HL-60/S4 treated with phorbol 12-myristate 13-acetate at 8.2 ng/mL for 4 days and 3 days (cell line): Measurements from ENCODE around the gene LARGE1.

Experiments used
- in situ Hi-C: fragments of 300-500 bp; cut with MboI; formaldehyde crosslinking; loops from 2 replicates; pipeline ENCODE4 v1.15.0; 2022; ENCODE audit warnings: low sequenced_read_pairs

The LARGE1 gene

DNA sequence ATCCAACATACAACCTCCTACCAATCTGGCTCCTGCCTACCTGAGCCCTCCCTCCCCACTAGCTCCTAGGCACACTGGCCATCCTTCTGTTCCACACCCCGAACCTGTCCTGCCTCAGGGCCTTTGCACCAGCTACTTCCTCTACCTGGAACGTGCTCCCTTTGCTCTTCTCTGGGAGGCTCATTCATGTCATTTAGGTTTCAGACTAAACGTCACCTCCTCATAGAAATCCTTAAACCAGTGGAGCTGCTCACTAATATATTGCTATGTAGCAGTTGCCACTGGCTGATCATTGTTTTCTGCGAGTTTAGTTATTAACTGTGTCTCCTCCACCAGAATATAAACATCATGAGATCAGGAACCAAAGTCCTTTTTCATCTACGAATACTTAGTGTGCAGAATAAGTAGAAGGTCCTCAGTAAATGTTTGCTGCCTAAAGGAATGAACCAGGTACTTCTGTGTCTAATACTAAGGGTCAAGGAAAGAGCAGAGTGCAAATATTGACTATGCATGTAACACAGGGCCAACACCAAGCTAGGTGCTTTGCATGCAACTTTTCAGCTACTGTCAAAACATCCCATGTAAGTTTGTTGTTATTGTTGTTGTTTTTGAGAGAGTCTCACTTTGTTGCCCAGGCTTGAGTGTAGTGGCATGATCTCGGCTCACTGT, 584.5 kb downstream of the LARGE1 start:
- in situ Hi-C loops, result no loop called here

DNA sequence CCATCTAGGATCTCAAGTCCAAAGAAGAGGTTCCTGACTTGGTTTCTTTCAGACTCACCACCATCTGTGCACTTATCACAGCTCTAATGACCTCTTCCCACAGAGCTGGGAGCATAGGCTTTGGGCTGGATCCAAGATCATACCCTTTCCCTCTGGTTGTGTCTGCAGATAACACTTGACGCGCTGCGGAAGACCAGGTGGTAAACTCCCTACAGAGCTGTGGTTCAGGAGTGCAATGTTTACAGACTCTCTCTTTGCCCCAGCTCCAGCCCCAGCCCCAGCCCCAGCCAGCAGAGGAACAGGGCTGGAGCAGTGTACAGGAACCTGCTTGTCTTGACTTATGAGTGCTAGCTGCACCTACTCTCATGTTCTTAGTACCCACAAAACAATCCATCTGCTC, 587.7 kb downstream of the LARGE1 start:
- in situ Hi-C loops, result no loop called here

DNA sequence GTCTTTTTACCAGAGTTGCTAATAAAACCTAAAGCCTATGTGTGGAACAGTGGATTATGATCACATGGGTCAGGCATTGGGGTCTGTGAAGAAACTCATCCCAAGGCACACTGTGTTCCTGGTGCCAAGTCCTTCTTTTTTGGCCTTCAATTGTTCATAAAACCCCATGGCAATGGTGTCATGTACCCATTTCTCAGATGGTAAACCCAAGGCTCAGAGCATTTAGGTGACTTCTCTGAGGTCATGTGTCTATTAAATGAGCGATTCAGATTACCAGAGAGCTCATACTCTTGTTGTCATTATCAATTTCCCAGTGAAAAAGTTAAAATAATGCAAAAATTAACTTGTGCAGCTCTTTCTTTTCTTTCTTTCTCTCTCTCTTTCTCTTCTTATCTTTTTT, 589.3 kb downstream of the LARGE1 start:
- in situ Hi-C loops, result no loop called here

DNA sequence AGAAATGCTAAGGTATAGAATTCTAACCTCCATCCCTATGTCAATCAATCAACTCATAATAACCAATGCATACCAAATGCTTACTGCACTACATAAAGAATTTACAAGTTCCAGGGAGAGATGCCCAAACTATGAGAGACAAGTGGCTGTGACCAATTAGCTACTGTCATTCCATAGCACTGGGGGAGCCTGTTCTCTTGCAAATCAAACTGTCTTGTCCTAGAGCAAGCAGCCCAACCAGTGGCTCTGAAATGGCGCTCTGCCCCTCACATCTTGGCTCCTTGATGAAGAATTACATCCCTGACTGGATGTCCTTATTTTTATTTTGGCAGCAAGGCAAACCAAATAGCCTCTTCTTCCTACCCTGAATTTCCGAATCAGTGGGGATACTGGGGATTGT, 589.7 kb downstream of the LARGE1 start:
- in situ Hi-C loops, result no loop called here

DNA sequence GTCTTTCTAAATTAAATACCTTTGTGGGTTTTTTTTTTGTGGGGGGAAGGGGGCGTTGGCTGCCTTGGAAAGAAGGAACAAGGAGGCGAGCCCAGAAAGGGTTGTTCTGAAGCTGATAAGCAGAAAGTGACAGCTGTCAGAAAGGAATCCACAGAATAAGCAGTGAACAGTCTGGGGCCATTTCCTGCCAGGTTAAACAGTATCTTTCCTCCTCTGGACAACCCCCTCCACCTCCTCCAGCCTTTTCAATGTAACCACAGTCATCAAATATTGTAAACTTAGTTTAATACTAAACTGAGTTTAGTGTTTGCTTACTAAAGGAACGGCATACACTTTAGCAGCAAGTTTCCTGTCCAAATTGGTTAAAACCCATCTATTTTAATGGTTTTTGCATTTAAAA, 590.9 kb downstream of the LARGE1 start:
- in situ Hi-C loops, result no loop called here

DNA sequence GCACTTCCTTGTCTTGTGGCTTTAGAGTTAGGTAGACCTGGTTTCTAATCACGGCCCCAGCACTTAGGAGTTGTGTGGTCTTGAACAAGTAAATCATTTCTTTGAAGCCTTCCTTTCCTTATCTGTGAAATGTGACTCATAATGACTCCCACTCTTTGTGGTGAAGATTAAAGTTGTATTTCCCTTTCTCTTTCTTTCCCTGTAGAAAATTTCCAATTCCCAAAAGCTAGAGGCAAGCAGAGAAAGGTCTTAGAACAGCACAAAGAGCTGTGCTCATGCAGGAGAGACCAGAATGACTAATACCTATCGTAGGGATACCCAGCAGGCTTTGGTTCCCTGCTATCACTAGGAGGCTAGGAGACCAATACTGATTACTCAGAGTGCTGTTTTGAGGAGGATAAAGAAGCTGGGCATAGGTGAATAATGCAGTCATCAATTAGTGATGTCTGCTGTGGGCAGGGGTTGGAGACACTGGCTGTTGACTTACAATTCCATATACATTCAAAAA, 591.4 kb downstream of the LARGE1 start:
- in situ Hi-C loops, result no loop called here

DNA sequence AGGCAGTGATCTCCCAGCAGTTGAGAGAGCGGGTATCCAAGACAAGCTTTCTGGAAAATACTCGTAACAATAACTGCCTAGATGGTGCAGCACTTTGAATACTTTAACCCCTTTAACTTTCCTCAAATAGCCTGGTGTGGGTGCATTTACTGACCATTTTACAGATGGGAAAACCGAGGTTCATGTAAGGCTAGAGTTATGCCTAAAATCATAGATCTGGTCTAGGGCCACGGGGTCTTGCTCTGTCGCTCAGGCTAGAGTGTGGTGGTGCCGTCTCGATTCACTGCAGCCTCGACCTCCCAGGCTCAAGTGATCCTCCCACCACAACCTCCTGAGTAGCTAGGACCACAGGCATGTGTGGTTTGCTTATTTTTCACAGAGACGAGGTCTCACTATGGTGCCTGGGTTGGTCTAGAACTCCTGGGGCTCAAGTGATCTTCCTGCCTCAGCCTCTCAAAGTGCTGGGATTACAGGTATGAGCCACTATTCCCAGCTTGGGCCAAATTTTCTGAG, 592.9 kb downstream of the LARGE1 start:
- in situ Hi-C loops, result no loop called here

DNA sequence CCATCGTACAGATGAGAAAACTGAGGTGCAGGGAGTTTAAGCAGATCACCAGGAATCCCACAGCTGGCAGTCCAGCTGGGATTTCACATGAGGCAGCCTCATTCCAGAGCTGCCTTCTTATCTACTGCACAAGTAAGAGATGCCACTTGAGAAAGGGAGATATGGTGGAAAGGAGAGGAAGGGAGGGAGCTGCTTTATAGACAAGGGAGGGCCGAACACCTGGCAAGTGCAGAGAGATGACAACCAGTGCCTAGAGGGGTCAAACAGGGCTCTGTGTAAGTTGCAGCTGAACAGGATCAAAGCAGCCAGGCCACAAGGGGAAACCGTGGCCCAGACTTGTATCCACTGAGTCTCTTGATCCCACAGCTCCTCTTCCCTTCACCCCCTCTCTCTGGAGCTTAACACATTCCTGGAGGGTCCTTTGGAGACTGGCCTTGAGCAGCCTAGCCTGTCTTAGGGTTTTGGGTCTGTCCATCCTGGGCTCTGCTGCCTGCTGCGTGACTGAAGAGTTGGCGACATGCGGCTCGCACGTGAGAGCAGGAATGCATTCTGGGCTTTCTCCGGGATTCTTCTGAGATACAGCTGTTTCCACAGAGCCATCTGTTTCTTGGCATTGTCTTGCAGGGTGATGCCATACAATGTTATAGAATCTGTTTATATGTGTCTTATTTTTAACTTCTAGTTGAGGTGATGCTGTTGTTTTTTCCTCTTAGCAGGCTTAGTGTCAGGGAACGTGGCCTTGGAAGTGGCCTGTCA, 593.6 kb downstream of the LARGE1 start:
- in situ Hi-C loops, result no loop called here

DNA sequence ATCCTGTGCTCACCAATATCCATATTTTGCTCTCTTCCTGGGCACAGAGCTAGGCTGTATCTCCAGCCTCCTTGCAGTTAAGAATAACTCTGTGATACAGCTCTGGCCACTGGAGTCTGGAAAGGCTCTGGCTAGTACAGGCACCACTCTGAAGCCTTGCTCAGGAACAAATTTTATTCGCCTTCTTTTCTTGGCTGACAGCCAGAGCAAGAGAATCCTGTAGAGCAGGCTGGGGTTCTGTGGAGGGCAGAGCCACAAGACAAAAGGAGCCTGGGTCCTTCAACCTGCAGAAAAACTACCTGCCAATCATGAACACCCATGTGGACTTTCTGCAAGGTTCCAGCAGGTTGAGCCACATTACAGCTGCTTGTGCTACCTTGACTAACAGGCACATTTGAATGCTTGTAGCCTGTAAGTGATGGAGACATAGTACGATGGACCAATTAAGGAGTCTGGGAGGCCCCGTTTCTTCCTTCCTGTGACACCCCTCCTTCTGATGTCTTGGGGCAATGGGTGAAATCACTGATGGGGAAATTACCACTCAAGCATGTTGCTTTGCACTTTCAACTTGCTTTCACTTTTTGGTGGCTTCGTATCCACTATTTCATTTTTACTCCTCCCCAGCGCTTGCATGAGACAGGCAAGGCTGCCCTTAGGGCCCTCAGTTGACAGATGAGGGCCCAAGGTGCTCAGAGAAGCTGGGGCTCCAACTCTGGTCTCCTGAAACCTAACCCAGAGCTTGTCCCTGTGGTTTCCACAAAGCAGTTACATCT, 594.9 kb downstream of the LARGE1 start:
- in situ Hi-C loops, result no loop called here

DNA sequence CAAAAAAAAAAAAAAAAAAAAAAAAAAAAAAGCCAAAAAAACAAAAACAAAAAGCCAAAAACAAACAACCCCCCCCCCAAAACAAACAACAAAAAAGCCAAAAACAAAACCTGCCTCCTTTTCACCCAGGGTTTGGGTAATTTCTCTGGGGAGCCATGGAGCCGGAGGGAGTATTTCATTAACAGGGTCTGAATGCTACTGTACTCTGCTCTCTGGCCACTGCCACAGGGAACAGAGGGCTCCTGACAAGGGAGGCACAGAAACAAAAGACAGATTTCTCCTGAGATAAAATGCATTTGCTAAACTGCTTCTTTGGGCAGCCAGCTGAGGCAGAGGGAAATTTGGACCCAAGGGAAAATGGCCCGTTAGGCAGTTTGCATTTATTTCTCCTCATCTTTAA, 596.0 kb downstream of the LARGE1 start:
- in situ Hi-C loops, result no loop called here

DNA sequence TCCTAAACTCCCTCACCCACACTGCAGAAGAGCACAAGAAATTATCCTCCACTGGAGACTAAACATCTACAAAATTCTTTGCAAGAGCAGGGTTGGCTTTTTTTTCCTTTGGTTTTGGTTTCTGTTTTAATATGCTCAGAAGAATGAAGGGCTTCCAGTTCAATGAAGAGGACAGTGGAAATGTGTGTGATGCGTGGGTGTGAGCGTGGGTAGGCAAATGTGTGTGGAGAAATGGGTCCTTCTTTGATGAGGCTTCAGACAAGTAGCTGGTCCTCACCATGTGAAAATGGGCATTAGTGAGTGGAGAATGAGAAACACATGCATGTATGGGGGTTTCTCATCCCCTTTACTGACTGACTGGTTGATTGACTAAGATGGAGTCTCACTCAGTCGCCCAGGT, 598.8 kb downstream of the LARGE1 start:
- in situ Hi-C loops, result no loop called here

DNA sequence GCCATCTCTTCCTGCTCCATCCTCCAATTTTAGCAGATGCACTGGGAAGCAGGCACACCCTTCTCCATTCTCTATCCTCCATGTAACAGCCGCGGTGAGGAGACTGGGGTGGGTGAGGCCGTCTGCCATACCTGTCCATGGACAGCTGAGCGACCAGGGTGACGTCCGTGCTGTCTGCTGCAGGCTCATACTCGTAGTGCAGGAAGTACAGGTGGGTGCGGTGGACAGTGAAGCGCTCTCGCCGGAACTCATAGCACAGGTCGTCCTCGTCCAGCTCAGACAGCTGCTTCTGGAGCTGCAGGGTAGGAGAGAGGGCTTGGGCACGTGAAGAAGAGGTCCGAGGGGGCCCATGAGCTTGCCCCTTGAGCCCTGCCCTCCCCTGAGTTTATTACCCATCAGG, 604.3 kb downstream of the LARGE1 start:
- in situ Hi-C loops, result no loop called here

DNA sequence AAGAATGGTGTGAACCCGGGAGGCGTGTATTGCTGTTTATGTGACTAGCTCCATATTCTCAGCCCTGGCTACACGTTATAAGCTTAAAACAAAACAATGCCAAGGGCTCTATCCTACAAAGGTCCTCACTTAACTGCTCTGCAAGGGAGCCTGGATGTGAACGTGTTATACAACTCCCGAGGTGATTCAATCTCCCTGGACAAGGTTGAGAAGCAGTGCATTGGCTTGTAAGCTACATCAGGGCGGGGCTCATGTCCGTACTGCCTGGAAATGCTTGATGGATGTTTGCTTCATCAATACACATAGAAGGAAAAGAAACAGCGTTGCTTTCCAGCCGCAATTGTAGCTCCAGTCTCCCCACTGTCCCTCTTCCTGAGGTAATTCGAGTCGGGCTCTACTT, 605.2 kb downstream of the LARGE1 start:
- in situ Hi-C loops, result no loop called here

DNA sequence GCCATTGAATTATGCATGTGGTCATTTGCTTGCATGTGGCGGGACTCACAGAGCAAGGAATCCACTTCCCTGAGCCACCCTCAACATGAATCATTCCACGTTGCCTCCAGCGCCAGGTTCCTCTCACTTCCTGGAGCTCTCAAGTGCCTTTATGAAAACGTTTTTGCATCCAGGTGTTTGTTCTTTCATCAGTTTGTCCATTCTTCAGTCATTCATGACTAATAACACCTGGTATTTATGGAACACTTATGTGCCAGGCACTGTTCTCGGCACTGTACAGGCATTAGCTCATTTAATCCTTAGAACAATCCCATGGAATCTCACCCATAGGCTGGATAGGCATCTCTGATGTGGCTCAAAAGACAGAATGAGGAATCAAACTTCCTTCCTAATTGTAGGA, 606.0 kb downstream of the LARGE1 start:
- in situ Hi-C loops, result no loop called here

DNA sequence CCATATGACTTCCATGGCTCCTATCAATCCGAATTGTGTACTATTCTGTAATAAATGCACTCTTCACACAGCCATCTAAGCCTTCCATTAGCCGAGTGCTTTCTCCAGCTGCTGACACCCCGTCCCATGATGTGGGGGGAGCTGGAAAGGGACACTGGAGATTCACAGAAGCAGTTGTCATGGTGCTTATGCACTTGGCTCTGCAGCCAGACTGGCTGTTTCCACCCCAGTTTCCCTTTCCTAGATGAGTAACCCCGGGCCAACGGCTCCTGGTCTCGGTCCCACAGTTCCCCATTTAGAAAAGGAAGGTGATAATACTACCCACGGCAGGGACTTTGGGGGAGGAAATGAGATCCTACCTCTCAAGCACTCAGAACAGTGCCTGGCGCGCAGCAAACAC, 617.2 kb downstream of the LARGE1 start:
- in situ Hi-C loops, result no loop called here

DNA sequence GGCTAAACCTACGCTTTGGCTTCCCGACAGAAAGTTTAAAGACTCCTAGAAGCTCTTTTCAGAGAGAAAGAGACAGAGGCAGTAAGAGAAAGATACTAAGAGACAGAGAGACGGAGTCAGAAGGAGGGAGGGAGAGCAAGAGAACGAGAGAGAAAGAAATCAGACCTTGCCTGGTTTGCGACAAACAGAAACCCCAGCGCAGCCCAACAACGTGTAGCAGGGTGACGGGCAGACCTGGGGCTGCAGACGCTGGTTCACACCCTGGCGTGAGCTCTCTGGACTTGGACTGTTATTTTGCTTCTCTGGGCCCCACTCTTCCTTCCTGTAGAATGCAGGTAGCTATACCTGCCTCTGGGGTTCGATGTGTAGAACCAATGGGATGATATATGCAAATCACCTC, 617.7 kb downstream of the LARGE1 start:
- in situ Hi-C loops, result no loop called here

DNA sequence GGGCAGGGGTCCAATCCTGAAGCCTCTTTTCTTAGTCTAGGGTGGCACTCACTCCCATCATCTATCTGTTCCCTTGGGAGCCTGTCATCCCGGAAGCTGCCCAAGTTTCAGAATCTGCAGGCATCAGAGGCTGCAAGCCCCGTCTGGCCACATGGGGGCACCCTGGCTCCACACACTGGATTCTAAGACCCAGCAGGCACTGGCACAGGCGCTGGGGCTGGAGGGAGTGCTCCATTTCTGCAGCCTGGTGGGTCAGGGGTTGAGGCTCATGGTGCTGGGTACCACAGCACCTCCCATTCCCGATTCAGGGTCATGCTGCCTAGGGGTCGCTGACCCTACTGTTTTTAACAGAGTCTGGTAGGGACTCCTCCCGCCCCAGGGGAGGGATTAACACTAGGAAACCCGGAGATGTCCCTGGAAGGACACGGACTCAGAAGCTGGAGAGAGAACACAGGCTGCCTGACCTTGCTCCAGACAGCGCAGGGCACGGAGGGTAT, 618.2 kb downstream of the LARGE1 start:
- in situ Hi-C loops, result no loop called here

DNA sequence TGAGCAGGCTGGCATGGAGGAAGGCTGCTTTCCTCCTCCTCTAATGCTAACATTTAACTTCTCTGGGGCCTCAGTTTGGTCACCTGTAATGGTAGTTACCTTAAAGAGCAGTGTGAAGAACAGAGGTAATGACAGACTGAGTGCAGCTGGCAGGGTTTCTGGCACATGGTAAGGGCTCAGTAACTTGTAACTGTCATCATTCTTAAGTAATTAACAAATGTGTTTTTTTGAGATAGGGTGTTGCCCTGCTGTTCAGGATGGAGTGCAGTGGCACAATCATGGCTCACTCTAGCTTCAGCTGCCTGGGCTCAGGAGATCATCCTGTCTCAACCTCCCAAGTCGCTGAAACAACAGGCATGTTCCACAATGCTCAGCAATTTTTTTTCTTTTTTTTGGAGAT, 620.1 kb downstream of the LARGE1 start:
- in situ Hi-C loops, result no loop called here

DNA sequence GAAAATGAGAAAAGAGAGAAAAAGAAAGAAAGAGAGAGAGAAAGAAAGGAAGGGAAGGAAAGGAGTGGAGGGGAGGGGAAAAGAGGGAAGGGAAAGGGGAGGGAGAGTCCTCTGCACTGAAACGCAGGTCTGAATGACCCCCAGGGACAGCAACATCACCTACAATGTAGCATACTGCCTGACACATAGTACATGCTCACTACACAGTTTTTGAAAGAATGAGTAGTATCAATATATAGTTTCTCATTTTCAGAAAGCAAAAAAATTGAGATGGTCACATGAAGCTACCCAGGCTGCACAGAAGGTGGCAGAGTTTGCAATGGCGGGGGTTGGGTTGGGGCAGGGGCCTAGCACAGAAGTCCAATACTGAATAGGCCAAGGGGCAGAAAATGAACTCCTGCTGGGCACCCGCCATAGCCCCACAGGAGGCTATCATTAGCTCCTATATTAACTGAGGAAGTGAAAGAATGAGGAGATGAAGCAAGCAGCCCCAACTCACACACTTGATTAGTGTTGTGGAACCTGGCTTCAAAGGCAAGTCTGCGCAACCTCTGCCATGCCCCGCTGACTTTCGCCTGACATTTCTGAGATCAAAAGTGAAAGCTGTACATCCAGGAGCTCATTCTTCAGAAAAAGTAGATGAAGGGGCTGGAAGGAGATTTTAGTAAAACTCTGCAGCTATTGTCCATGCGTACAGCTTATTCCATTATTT, 620.9 kb downstream of the LARGE1 start:
- in situ Hi-C loops, result no loop called here

DNA sequence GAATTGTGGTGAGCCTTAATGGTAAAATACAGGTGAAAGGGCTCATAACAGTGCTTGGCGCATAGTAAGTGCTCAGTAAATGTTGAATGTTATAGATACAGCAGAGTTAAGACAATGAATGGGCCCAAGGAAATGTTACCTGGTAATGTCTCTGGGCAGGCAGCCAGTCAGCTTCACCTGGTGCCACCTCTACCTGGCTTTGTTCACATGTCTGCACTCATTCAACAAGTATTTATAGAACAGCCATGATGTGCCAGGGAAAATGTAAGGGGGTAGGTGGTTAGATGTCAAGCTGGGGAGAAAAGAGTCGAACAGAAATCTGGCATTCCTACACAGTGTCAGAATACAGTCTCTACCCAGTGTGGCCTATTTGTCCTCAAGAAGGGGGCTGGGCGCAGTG, 623.3 kb downstream of the LARGE1 start:
- in situ Hi-C loops, result no loop called here

DNA sequence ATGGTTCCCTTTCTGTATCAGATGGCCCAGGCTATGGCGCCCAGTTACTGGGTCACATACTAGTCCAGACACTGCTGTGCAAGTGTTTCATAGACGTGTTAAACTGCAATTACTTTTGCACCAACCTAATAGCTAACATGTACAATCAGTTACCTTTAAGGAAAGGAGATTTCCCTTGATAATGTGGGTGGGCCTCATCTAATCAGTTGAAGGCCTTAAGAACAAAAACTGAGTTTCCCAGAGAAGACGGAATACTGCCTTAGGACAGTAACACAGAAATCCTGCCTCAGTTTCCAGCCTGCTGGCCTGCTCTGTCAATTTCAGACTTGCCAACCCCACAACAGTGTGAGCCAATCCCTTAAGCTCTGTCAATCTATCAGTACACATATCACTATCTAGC, 632.2 kb downstream of the LARGE1 start:
- in situ Hi-C loops, result no loop called here
